SK-N-SH (cell line): Measurements from ENCODE around the gene FCSK. TPM values are rescaled to one million over a fixed set of nuclear protein-coding genes. Genes with fewer than 3 reads are reported as not detected.

ENCODE experiments used
- CTCF ChIA-PET: fragments of 300-600, 350-600 bp; formaldehyde crosslinking; extraction: SDS; loops from one replicate; lab custom pipeline; 2021; lab: Yijun Ruan, JAX
- POLR2A ChIA-PET: fragments of 350-600 bp; sonication (Branson Sonifier 250); formaldehyde crosslinking; extraction: SDS; loops from one replicate; lab custom pipeline; 2020; ENCODE audit warnings: antibody characterized with exemption, inconsistent platforms; lab: Yijun Ruan, JAX
- DNase-seq: peaks from one replicate; pipeline ENCODE4 v3.0.0; 2012
- H2AFZ ChIP-seq: fragments of 200-600 bp; sonication (generic); 2 replicates; pipeline ENCODE4 v1.8.1; 2016; ENCODE audit warnings: antibody characterized with exemption, mild to moderate bottlenecking, low read depth
- H3F3A ChIP-seq: fragments of 200-600 bp; sonication (generic); replicated peaks from 2 replicates; pipeline ENCODE3; 2016; ENCODE audit warnings: antibody characterized with exemption, mild to moderate bottlenecking; ENCODE audit not compliant: insufficient read depth
- H3K27ac ChIP-seq, 2 experiments: fragments of 200-500 bp in 1 of 2; fragments of 200-600 bp in 1 of 2; sonication (Bioruptor generic) in 1 of 2; sonication (generic), shearing (Covaris generic) in 1 of 2; 2 replicates each; pipeline versions ENCODE4 v1.5.1 to v1.6.1; 2014 to 2016; ENCODE audit warnings: low read depth in 2 of 2, inconsistent platforms in 1 of 2, low read length in 1 of 2, mild to moderate bottlenecking in 1 of 2, mixed read lengths in 1 of 2
- H3K27me3 ChIP-seq: fragments of 200-600 bp; sonication (generic), shearing (Covaris generic); 2 replicates; pipeline ENCODE4 v1.6.1; 2016; ENCODE audit warnings: mixed run types; ENCODE audit not compliant: insufficient read depth
- H3K36me3 ChIP-seq, 2 experiments: fragments of 200-500 bp in 1 of 2; fragments of 200-600 bp in 1 of 2; sonication (Bioruptor generic) in 1 of 2; sonication (generic) in 1 of 2; replicated peaks in 1 of 2; 2 replicates each; pipeline versions ENCODE3 to v1.5.1; 2014 to 2016; ENCODE audit warnings: low read length in 1 of 2, mild to moderate bottlenecking in 1 of 2; ENCODE audit not compliant: insufficient read depth in 2 of 2, control insufficient read depth in 1 of 2
- H3K4me1 ChIP-seq, 2 experiments: fragments of 200-500 bp in 1 of 2; fragments of 200-600 bp in 1 of 2; sonication (Bioruptor generic) in 1 of 2; sonication (generic), shearing (Covaris generic) in 1 of 2; 2 replicates each; pipeline versions ENCODE4 v1.5.1 to v1.6.1; 2014 to 2016; ENCODE audit warnings: low read depth in 1 of 2, low read length in 1 of 2, mixed run types in 1 of 2; ENCODE audit not compliant: insufficient read depth in 2 of 2, control insufficient read depth in 1 of 2
- H3K4me2 ChIP-seq: fragments of 200-600 bp; sonication (generic), shearing (Covaris generic); 2 replicates; pipeline ENCODE4 v1.6.1; 2017; ENCODE audit warnings: mixed run types
- H3K4me3 ChIP-seq, 2 experiments: fragments of 200-500 bp in 1 of 2; fragments of 200-600 bp in 1 of 2; sonication (Bioruptor generic) in 1 of 2; sonication (generic), shearing (Covaris generic) in 1 of 2; 2 replicates each; pipeline versions ENCODE4 v1.5.1 to v1.8.1; 2014 to 2016; ENCODE audit warnings: low read depth in 2 of 2, inconsistent platforms in 1 of 2, low read length in 1 of 2, mild to moderate bottlenecking in 1 of 2, mixed read lengths in 1 of 2, moderate library complexity in 1 of 2
- H3K79me2 ChIP-seq: fragments of 200-600 bp; sonication (generic); 2 replicates; pipeline ENCODE4 v1.8.1; 2017; ENCODE audit warnings: mild to moderate bottlenecking; ENCODE audit not compliant: insufficient read depth
- H3K9ac ChIP-seq: fragments of 200-600 bp; sonication (generic); 2 replicates; pipeline ENCODE4 v1.6.1; 2017; ENCODE audit warnings: mixed run types
- H3K9me2 ChIP-seq: fragments of 200-600 bp; sonication (generic); 2 replicates; pipeline ENCODE4 v1.6.1; 2017; ENCODE audit warnings: mixed run types
- H3K9me3 ChIP-seq: fragments of 200-600 bp; sonication (generic); 2 replicates; pipeline ENCODE4 v1.6.1; 2017; ENCODE audit warnings: mixed run types, mild to moderate bottlenecking, moderate library complexity
- H4K20me1 ChIP-seq: fragments of 200-600 bp; sonication (generic); 2 replicates; pipeline ENCODE4 v1.6.1; 2017; ENCODE audit warnings: mild to moderate bottlenecking, mixed run types; ENCODE audit not compliant: insufficient read depth
- CTCF ChIP-seq: fragments of 200-600 bp; sonication (generic); IDR thresholded peaks from 2 replicates; pipeline ENCODE4 v1.6.1; 2017; ENCODE audit warnings: antibody characterized with exemption, mild to moderate bottlenecking, moderate library complexity
- EP300 ChIP-seq, 2 experiments: IDR thresholded peaks; 2 replicates each; pipeline versions ENCODE4 v1.4.0 to v1.6.1; 2012; ENCODE audit warnings: borderline replicate concordance in 1 of 2, low read depth in 1 of 2, low read length in 1 of 2
- EZH2phosphoT487 ChIP-seq: fragments of 200-600 bp; sonication (generic); IDR thresholded peaks from 2 replicates; pipeline ENCODE4 v1.6.1; 2017; ENCODE audit warnings: low read depth, mixed run types, mild to moderate bottlenecking, antibody characterized with exemption, moderate library complexity, borderline replicate concordance
- GABPA ChIP-seq: IDR thresholded peaks from 2 replicates; pipeline ENCODE4 v1.4.0; 2012; ENCODE audit warnings: low read depth, mild to moderate bottlenecking
- JUND ChIP-seq: IDR thresholded peaks from 2 replicates; pipeline ENCODE4 v1.4.0; 2012
- PBX3 ChIP-seq: IDR thresholded peaks from 2 replicates; pipeline ENCODE4; 2012
- POLR2AphosphoS5 ChIP-seq: IDR thresholded peaks from 2 replicates; pipeline ENCODE4 v1.6.1; 2012; ENCODE audit warnings: low read depth, low read length
- SIN3A ChIP-seq: IDR thresholded peaks from 2 replicates; pipeline ENCODE4 v1.6.1; 2012; ENCODE audit warnings: low read depth, mild to moderate bottlenecking, low read length, moderate library complexity, borderline replicate concordance
- SMC3 ChIP-seq: IDR thresholded peaks from 2 replicates; pipeline ENCODE4 v1.6.1; 2012; ENCODE audit warnings: low read depth, low read length, improper control_type of control experiment
- TAF1 ChIP-seq: IDR thresholded peaks from 2 replicates; pipeline ENCODE4 v1.6.1; 2012; ENCODE audit warnings: low read depth, mild to moderate bottlenecking, low read length, moderate library complexity, borderline replicate concordance
- TCF12 ChIP-seq: IDR thresholded peaks from 2 replicates; pipeline ENCODE4 v1.4.0; 2012
- TEAD4 ChIP-seq: IDR thresholded peaks from 2 replicates; pipeline ENCODE4 v1.4.0; 2012; ENCODE audit warnings: mild to moderate bottlenecking, borderline replicate concordance; ENCODE audit not compliant: insufficient read depth
- USF1 ChIP-seq: IDR thresholded peaks from 2 replicates; pipeline ENCODE4 v1.4.0; 2012; ENCODE audit warnings: low read depth, borderline replicate concordance
- YY1 ChIP-seq: IDR thresholded peaks from 2 replicates; pipeline ENCODE4 v1.4.0; 2012; ENCODE audit warnings: low read depth, mild to moderate bottlenecking
- ZBTB33 ChIP-seq: IDR thresholded peaks from 2 replicates; pipeline ENCODE4 v1.4.0; 2012; ENCODE audit warnings: low read depth, borderline replicate concordance
- whole genome bisulfite sequencing: methylation state at CpG from one replicate; pipeline ENCODE4 v1.1.6; 2017; ENCODE audit warnings: low lambda C conversion rate; 5-methylcytosine and 5-hydroxymethylcytosine counted together
- polyA plus RNA-seq, 3 experiments: library from polyadenylated mRNA; depleted of rRNA; stranded (reverse); fragments of >200 nt; gene quantifications; 2 replicates each; pipeline ENCODE4 v1.2.3, GENCODE V29; 2012

Gene FCSK
- polyA plus RNA-seq, 1 of the 3 experiments (the other 2 are of a cell fraction) = 9.7 TPM

GRCh38 chr16:70419384-70420327 is 34.7 kb upstream of the FCSK start:
- WGBS = 93% methylated on average over 7 of the region's 14 CpGs
- Histone ChIP-seq H3K27me3 (no peaks in the 10 kb centered on the region), H4K20me1 (peaks cover 74% of the 10 kb centered on the region), H3F3A (peaks cover 3% of the 10 kb centered on the region), H3K9me3 (no peaks in the 10 kb centered on the region), H3K9me2 (no peaks in the 10 kb centered on the region), H3K27ac (no peak overlapping the region), H3K9ac (no peak overlapping the region), H3K36me3 (peaks cover 3 to 5% of the 10 kb centered on the region in 2 experiments), H3K4me2 (no peak overlapping the region), H3K4me3 (no peak overlapping the region)
- POLR2A ChIA-PET = no interaction called here
- TF ChIP-seq SIN3A (no peak), TAF1 (no peak), JUND (no peak), TCF12 (no peak), EZH2phosphoT487 (no peak), GABPA (no peak), CTCF (no peak), ZBTB33 (no peak), TEAD4 (no peak), POLR2AphosphoS5 (no peak)
- TF ChIP-seq, all 33 proteins: peak for 0
- peaks cover 0 to 23% of the 10 kb centered on the region in 2 experiments; a peak in 2 of 4 replicates for H3K4me1 ChIP-seq
- H2AFZ ChIP-seq = no peak overlapping the region
- CTCF ChIA-PET = interaction anchor here (0.9 to 1.7 kb wide), 2 partner anchors 9 to 10 kb away, joined by 3 to 4 read pairs; no protein-coding TSS in a partner anchor
- H3K79me2 ChIP-seq = peaks cover 94% of the 10 kb centered on the region
- DNase-seq = no peak

- no peaks in the 10 kb centered on the region for H3K9me2 ChIP-seq
- no peaks in the 10 kb centered on the region for H3K9me3 ChIP-seq
- POLR2A ChIA-PET = interaction anchor here (1.1 kb wide), 1 partner anchor 40 kb away, joined by 3 read pairs; no protein-coding TSS in a partner anchor
- H3K9ac ChIP-seq = no peak overlapping the region
- CTCF ChIA-PET = interaction anchor here (2.4 kb wide), 1 partner anchor 40 kb away, joined by 6 read pairs; no protein-coding TSS in a partner anchor
- H3K36me3 ChIP-seq = peaks cover 6 to 8% of the 10 kb centered on the region in 2 experiments
- H3K4me1 ChIP-seq = peaks cover 0 to 26% of the 10 kb centered on the region in 2 experiments; a peak in 2 of 4 replicates
- H3K4me3 ChIP-seq = no peak overlapping the region
- 100% methylated on average over 4 of the region's 9 CpGs for WGBS
- no peaks in the 10 kb centered on the region for H3K27me3 ChIP-seq
- peaks cover 97% of the 10 kb centered on the region for H3K79me2 ChIP-seq
- H3K27ac ChIP-seq = no peak overlapping the region
- peaks cover 68% of the 10 kb centered on the region for H4K20me1 ChIP-seq
- H3F3A ChIP-seq = peaks cover 6% of the 10 kb centered on the region
- no peak overlapping the region for H2AFZ ChIP-seq
- H3K4me2 ChIP-seq = no peak overlapping the region
- TF ChIP-seq CTCF (no peak), SMC3 (no peak), EP300 (IDR thresholded peaks at IDR 0.05; ENCODE audit: borderline replicate concordance in 1 of 2, low read depth in 1 of 2, low read length in 1 of 2) (no peak), JUND (no peak), USF1 (no peak), YY1 (no peak), PBX3 (no peak)
- no peak for DNase-seq
These were observed 33.4 kb upstream of the FCSK start for GRCh38 chr16:70421014-70421413.
